Tibial nerve (tissue), 4 donors: ENCODE data around the gene RNF220. TPM values are rescaled to one million over a fixed set of nuclear protein-coding genes. Genes with fewer than 3 reads are reported as not detected.

ENCODE experiments used
- DNase-seq, 2 donors: peaks; one replicate each; pipeline ENCODE4 v3.0.0-alpha.2; 2019; ENCODE audit warnings: low spot score in 2 of 2
- H3K27ac ChIP-seq, 4 donors: fragments of 200-600 bp; sonication (generic) in 3 of 4; one replicate each; pipeline ENCODE4 v1.5.1; 2017 to 2019; ENCODE audit warnings: mild to moderate bottlenecking in 1 of 4
- H3K27me3 ChIP-seq, 2 donors: fragments of 200-600 bp; sonication (generic) in 1 of 2; one replicate each; pipeline versions ENCODE4 v1.5.1 to v1.6.0; 2017 to 2019
- H3K36me3 ChIP-seq, 3 donors: fragments of 200-600 bp; sonication (generic); one replicate each; pipeline ENCODE4 v1.5.1; 2018 to 2019
- H3K4me1 ChIP-seq, 4 donors: fragments of 200-600 bp; sonication (generic) in 3 of 4; one replicate each; pipeline ENCODE4 v1.5.1; 2017 to 2019
- H3K4me3 ChIP-seq, 4 donors: fragments of 200-600 bp; sonication (generic) in 3 of 4; one replicate each; pipeline ENCODE4 v1.5.1; 2017 to 2019; ENCODE audit warnings: mild to moderate bottlenecking in 1 of 4, moderate library complexity in 1 of 4
- H3K9me3 ChIP-seq, 4 donors: fragments of 200-600 bp; sonication (generic) in 3 of 4; one replicate each; pipeline ENCODE4 v1.5.1; 2017 to 2019
- CTCF ChIP-seq, 5 experiments: fragments of 200-600 bp in 3 of 5; fragments of 450-650 bp in 2 of 5; sonication (generic) in 3 of 5; IDR thresholded peaks; one replicate each; pipeline ENCODE4 v1.5.1; 2016 to 2019; ENCODE audit warnings: antibody characterized with exemption in 5 of 5, mild to moderate bottlenecking in 3 of 5, moderate library complexity in 2 of 5
- EP300 ChIP-seq, 2 donors: sonication (generic); formaldehyde crosslinking; IDR thresholded peaks; one replicate each; pipeline ENCODE4 v1.6.1; 2017; ENCODE audit warnings: antibody characterized with exemption in 2 of 2, mild to moderate bottlenecking in 1 of 2
- POLR2A ChIP-seq, 2 donors: fragments of 450-650 bp; IDR thresholded peaks; one replicate each; pipeline ENCODE4 v1.6.1; 2017; ENCODE audit warnings: antibody characterized with exemption in 2 of 2, mild to moderate bottlenecking in 2 of 2, moderate library complexity in 2 of 2
- WGBS, 2 donors: methylation state at CpG; one replicate each; pipeline ENCODE4 v1.1.5; 2018; 5-methylcytosine and 5-hydroxymethylcytosine counted together
- total RNA-seq, 4 donors: library from RNA; depleted of rRNA; stranded (reverse); fragments of >200 nt; gene quantifications; one replicate each; pipeline ENCODE4 v1.1.0, GENCODE V29; 2016

The RNF220 gene
- total RNA-seq, 4 donors from 2014 or later: 110 to 151 (median 114) TPM

- Histone ChIP-seq H3K27me3 (peaks cover 0 to 27% of the 10 kb centered on the region in 2 donors), H3K4me1 (peaks cover 0 to 5% (median 0%) of the 10 kb centered on the region in 4 donors), H3K36me3 (no peaks in the 10 kb centered on the region), H3K27ac (no peak overlapping the region), H3K9me3 (no peaks in the 10 kb centered on the region), H3K4me3 (no peak overlapping the region)
- no peak for TF ChIP-seq CTCF (IDR thresholded peaks at IDR 0.05)
- TF ChIP-seq EP300 (IDR thresholded peaks at IDR 0.05): no peak
- TF ChIP-seq POLR2A (IDR thresholded peaks at IDR 0.05): no peak
- 64 to 66% methylated on average over 10 of the region's 10 CpGs for WGBS, 2 donors
- DNase-seq: no peak
These were observed 141.5 kb downstream of the RNF220 start for GRCh38 chr1:44546403-44547053.

- DNase-seq: no peak
- Histone ChIP-seq H3K27ac (no peak overlapping the region), H3K4me3 (no peak overlapping the region), H3K27me3 (peaks cover 0 to 21% of the 10 kb centered on the region in 2 donors), H3K9me3 (no peaks in the 10 kb centered on the region), H3K4me1 (peaks cover 0 to 5% (median 0%) of the 10 kb centered on the region in 4 donors), H3K36me3 (no peaks in the 10 kb centered on the region)
- TF ChIP-seq EP300 (IDR thresholded peaks at IDR 0.05) (no peak), POLR2A (IDR thresholded peaks at IDR 0.05) (no peak), CTCF (IDR thresholded peaks at IDR 0.05) (no peak)
- 68 to 71% methylated on average over 6 of the region's 6 CpGs for WGBS, 2 donors
These were observed 142.3 kb downstream of the RNF220 start for GRCh38 chr1:44547361-44547760.

- Histone ChIP-seq H3K4me1 (peaks cover 0 to 5% (median 0%) of the 10 kb centered on the region in 4 donors), H3K27me3 (peaks cover 0 to 16% of the 10 kb centered on the region in 2 donors), H3K9me3 (no peaks in the 10 kb centered on the region), H3K36me3 (no peaks in the 10 kb centered on the region), H3K27ac (no peak overlapping the region), H3K4me3 (no peak overlapping the region)
- DNase-seq: no peak
- TF ChIP-seq EP300 (IDR thresholded peaks at IDR 0.05): no peak
- WGBS, 2 donors: 50 to 59% methylated on average over 8 of the region's 8 CpGs
These were observed 142.8 kb downstream of the RNF220 start for GRCh38 chr1:44547837-44548236.

- Histone ChIP-seq H3K4me1 (peaks cover 0 to 4% (median 0%) of the 10 kb centered on the region in 4 donors), H3K9me3 (no peaks in the 10 kb centered on the region), H3K27me3 (peaks cover 0 to 4% of the 10 kb centered on the region in 2 donors), H3K4me3 (no peak overlapping the region), H3K27ac (no peak overlapping the region), H3K36me3 (no peaks in the 10 kb centered on the region)
- WGBS, 2 donors: 33 to 67% methylated on average over 5 of the region's 5 CpGs
- no peak for DNase-seq
- TF ChIP-seq EP300 (IDR thresholded peaks at IDR 0.05) (no peak), CTCF (IDR thresholded peaks at IDR 0.05) (no peak), POLR2A (IDR thresholded peaks at IDR 0.05) (no peak)
These were observed 144.5 kb downstream of the RNF220 start for GRCh38 chr1:44549510-44549909.

GRCh38 chr1:44553127-44553758 lies 148.2 kb downstream of the RNF220 start:
- Histone ChIP-seq H3K36me3 (no peaks in the 10 kb centered on the region), H3K9me3 (no peaks in the 10 kb centered on the region), H3K27me3 (no peaks in the 10 kb centered on the region), H3K27ac (no peak overlapping the region), H3K4me1 (peaks cover 0 to 4% (median 0%) of the 10 kb centered on the region in 4 donors), H3K4me3 (no peak overlapping the region)
- TF ChIP-seq POLR2A (IDR thresholded peaks at IDR 0.05): no peak
- TF ChIP-seq EP300 (IDR thresholded peaks at IDR 0.05): no peak
- TF ChIP-seq CTCF (IDR thresholded peaks at IDR 0.05): no peak
- no peak for DNase-seq
- WGBS, 2 donors: 44 to 67% methylated on average over 3 of the region's 3 CpGs
